Hair follicular keratinocyte (primary cell): ENCODE measurements around the gene ANXA2. TPM values are rescaled to one million over a fixed set of nuclear protein-coding genes. Genes with fewer than 3 reads are reported as not detected.

Source experiments
- total RNA-seq: library from RNA; depleted of rRNA; stranded (reverse); fragments of >200 nt; gene quantifications from 2 replicates; pipeline ENCODE4 v1.2.3, GENCODE V29; 2015

Gene ANXA2
- 5,223 and 9,537 TPM in 2 replicates for total RNA-seq

DNA sequence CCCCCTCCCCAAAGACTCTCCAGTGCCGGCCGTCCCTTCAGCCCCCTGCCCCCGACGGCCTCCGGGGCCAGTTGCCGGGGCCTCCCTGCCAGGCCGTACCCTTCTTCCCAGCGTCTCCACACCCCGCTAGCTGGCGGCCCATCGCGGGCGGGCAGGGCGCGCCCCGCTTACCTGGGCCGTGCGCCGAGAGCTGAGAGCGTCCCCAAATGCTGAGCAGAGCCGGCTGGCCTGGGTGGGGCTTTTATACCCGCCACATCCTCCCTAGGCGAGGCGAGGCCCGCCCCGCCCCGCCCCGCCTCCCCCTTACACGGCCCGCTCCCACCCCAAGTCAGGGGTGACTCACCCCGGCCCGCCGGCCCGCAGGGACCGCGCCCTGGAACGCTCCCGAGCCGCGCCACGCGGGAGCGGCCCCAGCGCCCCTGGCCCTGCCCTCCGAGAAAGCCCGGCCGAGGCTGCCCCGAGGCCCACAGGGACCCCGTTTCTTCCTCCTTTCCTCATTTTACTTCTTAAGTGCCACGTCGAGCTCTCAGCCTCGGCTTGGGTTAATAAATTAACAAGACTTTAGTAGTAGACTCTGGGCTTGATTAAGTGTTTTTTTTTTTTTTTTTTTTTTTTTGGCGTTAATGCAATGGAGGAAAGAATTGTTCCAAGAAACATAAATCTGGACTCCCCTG, at the start of gene ANXA2:
TSS of gene ANXA2 (minus strand) at position 215 of the 674 bp plus-strand sequence. CDS start 11,911 bp downstream, outside the sequence.

Other genes with a start within 250 kb of the ANXA2 start
- gene ICE2, start 81.2 kb upstream of the ANXA2 start, total RNA-seq, result 29.4 and 38.0 TPM in 2 replicates